Tibial nerve (tissue), 4 donors: ENCODE results near the gene TYMP. TPM values are rescaled to one million over a fixed set of nuclear protein-coding genes. Genes with fewer than 3 reads are reported as not detected.
"Not testable (repeated sequence)": the region's sequence is repeated elsewhere in the genome, so short reads cannot be mapped to it uniquely, and the experiment has no call there.

ENCODE experiments used
- DNase-seq, 2 donors: peaks; one replicate each; pipeline ENCODE4 v3.0.0-alpha.2; 2019; ENCODE audit warnings: low spot score in 2 of 2
- H3K27ac ChIP-seq, 4 donors: fragments of 200-600 bp; sonication (generic) in 3 of 4; one replicate each; pipeline ENCODE4 v1.5.1; 2017 to 2019; ENCODE audit warnings: mild to moderate bottlenecking in 1 of 4
- H3K27me3 ChIP-seq, 2 donors: fragments of 200-600 bp; sonication (generic) in 1 of 2; one replicate each; pipeline versions ENCODE4 v1.5.1 to v1.6.0; 2017 to 2019
- H3K36me3 ChIP-seq, 3 donors: fragments of 200-600 bp; sonication (generic); one replicate each; pipeline ENCODE4 v1.5.1; 2018 to 2019
- H3K4me1 ChIP-seq, 4 donors: fragments of 200-600 bp; sonication (generic) in 3 of 4; one replicate each; pipeline ENCODE4 v1.5.1; 2017 to 2019
- H3K4me3 ChIP-seq, 4 donors: fragments of 200-600 bp; sonication (generic) in 3 of 4; one replicate each; pipeline ENCODE4 v1.5.1; 2017 to 2019; ENCODE audit warnings: mild to moderate bottlenecking in 1 of 4, moderate library complexity in 1 of 4
- H3K9me3 ChIP-seq, 4 donors: fragments of 200-600 bp; sonication (generic) in 3 of 4; one replicate each; pipeline ENCODE4 v1.5.1; 2017 to 2019
- CTCF ChIP-seq, 5 experiments: fragments of 200-600 bp in 3 of 5; fragments of 450-650 bp in 2 of 5; sonication (generic) in 3 of 5; IDR thresholded peaks; one replicate each; pipeline ENCODE4 v1.5.1; 2016 to 2019; ENCODE audit warnings: antibody characterized with exemption in 5 of 5, mild to moderate bottlenecking in 3 of 5, moderate library complexity in 2 of 5
- EP300 ChIP-seq, 2 donors: sonication (generic); formaldehyde crosslinking; IDR thresholded peaks; one replicate each; pipeline ENCODE4 v1.6.1; 2017; ENCODE audit warnings: antibody characterized with exemption in 2 of 2, mild to moderate bottlenecking in 1 of 2
- POLR2A ChIP-seq, 2 donors: fragments of 450-650 bp; IDR thresholded peaks; one replicate each; pipeline ENCODE4 v1.6.1; 2017; ENCODE audit warnings: antibody characterized with exemption in 2 of 2, mild to moderate bottlenecking in 2 of 2, moderate library complexity in 2 of 2
- WGBS, 2 donors: methylation state at CpG; one replicate each; pipeline ENCODE4 v1.1.5; 2018; 5-methylcytosine and 5-hydroxymethylcytosine counted together
- total RNA-seq, 4 donors: library from RNA; depleted of rRNA; stranded (reverse); fragments of >200 nt; gene quantifications; one replicate each; pipeline ENCODE4 v1.1.0, GENCODE V29; 2016

TYMP gene
- total RNA-seq, 4 donors from 2014 or later, result 33.1 to 239 (median 60.3) TPM

GRCh38 chr22:50544746-50545253, 15.0 kb upstream of the TYMP start:
- TF ChIP-seq CTCF (IDR thresholded peaks at IDR 0.05) (no peak), POLR2A (IDR thresholded peaks at IDR 0.05) (no peak), EP300 (IDR thresholded peaks at IDR 0.05) (no peak)
- peaks cover 0 to 49% (median 23%) of the 10 kb centered on the region in 4 donors for H3K4me1 ChIP-seq
- WGBS, 2 donors, result 72 to 83% methylated on average over 3 to 5 of the region's 5 CpGs
- peak overlapping the region in 1 of 4 donors; percentile 26 for H3K4me3 ChIP-seq
- H3K9me3 ChIP-seq, result no peaks in the 10 kb centered on the region
- H3K27me3 ChIP-seq, result peaks cover 0 to 61% of the 10 kb centered on the region in 2 donors
- H3K36me3 ChIP-seq, result no peaks in the 10 kb centered on the region
- H3K27ac ChIP-seq, result peak overlapping the region in 2 of 4 donors; percentile 32 to 59
- no peak for DNase-seq

DNA sequence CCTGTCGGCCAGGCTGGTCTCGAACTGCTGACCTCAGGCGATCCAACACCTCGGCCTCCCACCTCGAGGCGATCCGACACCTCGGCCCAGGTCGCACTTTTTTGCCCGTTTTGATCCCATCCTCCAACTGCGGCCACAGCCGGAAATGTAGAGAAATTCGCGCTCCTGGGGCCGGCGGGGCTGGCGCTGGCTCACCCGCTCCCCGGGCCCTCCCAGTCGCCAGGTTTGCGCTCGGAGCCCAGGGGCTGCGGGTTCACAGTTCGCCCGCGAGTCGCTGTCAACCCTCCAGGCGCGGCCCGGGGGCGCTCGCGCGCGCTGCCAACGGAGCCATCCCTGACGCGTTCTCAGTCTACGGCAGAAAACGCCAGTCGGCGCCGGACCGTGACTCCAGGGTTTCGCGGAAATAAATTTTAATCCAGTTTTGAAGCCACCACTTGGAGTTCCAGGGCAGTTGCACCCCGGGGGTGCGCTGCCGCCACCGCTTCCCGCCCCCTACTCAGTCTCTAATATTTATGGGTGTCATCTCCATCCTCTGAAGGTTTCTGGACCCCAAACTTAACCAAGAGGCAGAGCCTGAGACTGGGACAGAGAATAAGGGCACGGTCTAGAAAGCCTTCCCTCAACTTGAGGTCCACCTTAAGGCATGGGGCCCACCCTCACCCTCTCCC, 14.4 kb upstream of the TYMP start:
- no peaks in the 10 kb centered on the region for H3K9me3 ChIP-seq
- peak overlapping the region in 2 of 4 donors; percentile 32 to 59 for H3K27ac ChIP-seq
- H3K27me3 ChIP-seq, result peaks cover 0 to 55% of the 10 kb centered on the region in 2 donors
- DNase-seq, result peak; percentile 42 to 52
- peaks cover 0 to 52% (median 26%) of the 10 kb centered on the region in 4 donors for H3K4me1 ChIP-seq
- no peaks in the 10 kb centered on the region for H3K36me3 ChIP-seq
- WGBS, 2 donors, result 8 to 9% methylated on average over 26 to 35 of the region's 52 CpGs
- peak overlapping the region in 3 of 4 donors; percentile 26 to 36 (median 29) for H3K4me3 ChIP-seq
- peak; percentile 44 to 62 (median 53) for TF ChIP-seq CTCF (IDR thresholded peaks at IDR 0.05)
- TF ChIP-seq EP300 (IDR thresholded peaks at IDR 0.05), result peak in 1 of 2 donors; percentile 6
- peak in 1 of 2 donors; percentile 12 for TF ChIP-seq POLR2A (IDR thresholded peaks at IDR 0.05)

- Histone ChIP-seq H3K27me3 (peaks cover 0 to 37% of the 10 kb centered on the region in 2 donors), H3K4me1 (peaks cover 0 to 46% (median 25%) of the 10 kb centered on the region in 4 donors), H3K27ac (peak overlapping the region in 1 of 4 donors; percentile 89), H3K4me3 (no peak overlapping the region), H3K9me3 (no peaks in the 10 kb centered on the region), H3K36me3 (no peaks in the 10 kb centered on the region)
- DNase-seq, result no peak
- TF ChIP-seq EP300 (IDR thresholded peaks at IDR 0.05) (no peak), CTCF (IDR thresholded peaks at IDR 0.05) (no peak), POLR2A (IDR thresholded peaks at IDR 0.05) (no peak)
- 90 to 92% methylated on average over 19 of the region's 19 CpGs for WGBS, 2 donors
Observed at GRCh38 chr22:50542416-50542927, 12.7 kb upstream of the TYMP start.

- Histone ChIP-seq H3K27ac (peak overlapping the region in 3 of 4 donors; percentile 41 to 89 (median 83)), H3K4me1 (peaks cover 0 to 37% (median 25%) of the 10 kb centered on the region in 4 donors), H3K27me3 (peaks cover 0 to 31% of the 10 kb centered on the region in 2 donors)
- peak in 1 of 2 donors; percentile 62 for TF ChIP-seq EP300 (IDR thresholded peaks at IDR 0.05)
- H3K4me3 ChIP-seq, H3K36me3 ChIP-seq, H3K9me3 ChIP-seq, DNase-seq: not testable (repeated sequence)
- WGBS, 2 donors, result 39 to 53% methylated on average over 5 of the region's 5 CpGs
Observed at GRCh38 chr22:50541667-50542026, 11.8 kb upstream of the TYMP start.

GRCh38 chr22:50540381-50540780, 10.6 kb upstream of the TYMP start:
- no peak overlapping the region for H3K4me3 ChIP-seq
- peak overlapping the region in 3 of 4 donors; percentile 80 to 89 (median 83) for H3K27ac ChIP-seq
- WGBS, 2 donors, result 82 to 85% methylated on average over 10 of the region's 10 CpGs
- no peak for DNase-seq
- no peaks in the 10 kb centered on the region for H3K36me3 ChIP-seq
- no peak for TF ChIP-seq POLR2A (IDR thresholded peaks at IDR 0.05)
- TF ChIP-seq CTCF (IDR thresholded peaks at IDR 0.05), result no peak
- TF ChIP-seq EP300 (IDR thresholded peaks at IDR 0.05), result no peak
- peaks cover 0 to 37% (median 25%) of the 10 kb centered on the region in 4 donors for H3K4me1 ChIP-seq
- peaks cover 0 to 18% of the 10 kb centered on the region in 2 donors for H3K27me3 ChIP-seq
- H3K9me3 ChIP-seq, result no peaks in the 10 kb centered on the region
